ENCODE data around the gene ULK2. TPM values are rescaled to one million over a fixed set of nuclear protein-coding genes. Genes with fewer than 3 reads are reported as not detected.

Gene ULK2
- total and polyA plus RNA-seq, 10 of the 15 experiments (the other 5 are each of a cell fraction or from before 2014, with no cell fraction given), result 0.29 to 5.3 (median 1.6) TPM

- TF ChIP-seq, protein P1, sequence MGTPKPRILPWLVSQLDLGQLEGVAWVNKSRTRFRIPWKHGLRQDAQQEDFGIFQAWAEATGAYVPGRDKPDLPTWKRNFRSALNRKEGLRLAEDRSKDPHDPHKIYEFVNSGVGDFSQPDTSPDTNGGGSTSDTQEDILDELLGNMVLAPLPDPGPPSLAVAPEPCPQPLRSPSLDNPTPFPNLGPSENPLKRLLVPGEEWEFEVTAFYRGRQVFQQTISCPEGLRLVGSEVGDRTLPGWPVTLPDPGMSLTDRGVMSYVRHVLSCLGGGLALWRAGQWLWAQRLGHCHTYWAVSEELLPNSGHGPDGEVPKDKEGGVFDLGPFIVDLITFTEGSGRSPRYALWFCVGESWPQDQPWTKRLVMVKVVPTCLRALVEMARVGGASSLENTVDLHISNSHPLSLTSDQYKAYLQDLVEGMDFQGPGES (IDR thresholded peaks at IDR 0.05), result no peak
- TF ChIP-seq EP300 (IDR thresholded peaks at IDR 0.05; ENCODE audit: borderline replicate concordance in 1 of 2, control insufficient read depth in 1 of 2, low read depth in 2 of 2, low read length in 2 of 2) (no peak), SP1 (IDR thresholded peaks at IDR 0.05; ENCODE audit: low read depth, low read length) (no peak), NR2F1 (conservative IDR thresholded peaks at IDR 0.05) (no peak), JUND (IDR thresholded peaks at IDR 0.05; ENCODE audit: low read depth, low read length) (no peak), ATF7 (IDR thresholded peaks at IDR 0.05; ENCODE audit: low read depth) (no peak)
These were observed 125.8 kb downstream of the ULK2 start (continued) for GRCh38 chr17:19741832-19742457.

DNA sequence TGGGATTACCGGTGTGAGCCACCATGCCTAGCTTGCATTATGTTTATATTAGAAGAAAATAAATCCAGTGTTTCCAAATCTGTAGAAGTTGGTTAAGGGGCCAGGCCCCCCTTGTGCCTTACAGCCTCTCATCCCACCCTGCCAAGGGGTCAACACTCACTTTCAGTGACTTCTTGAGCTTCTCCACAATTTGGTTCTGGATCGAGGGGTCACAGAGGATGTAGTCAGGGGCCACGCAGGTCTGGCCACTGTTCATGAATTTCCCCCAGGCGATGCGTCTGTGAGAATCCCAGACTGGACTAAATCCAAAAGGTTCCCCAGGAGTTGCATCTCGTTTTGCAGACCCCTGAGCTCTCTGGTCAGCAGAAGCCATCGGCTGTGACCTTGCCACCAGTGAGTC is 126.8 kb downstream of the ULK2 start:
- ChIA-PET POLR2A (no interaction called here), RAD21 (ENCODE audit: unreplicated experiment) (no interaction called here), CTCF (interaction anchor here (0.9 kb wide), 1 partner anchor 11 kb away, joined by 3 read pairs; no protein-coding TSS in a partner anchor), SMC1A (ENCODE audit: uncharacterized antibody, unreplicated experiment) (no interaction called here)
- Histone ChIP-seq H3K4me3 (no peak overlapping the region), H3K4me1 (ENCODE audit: control insufficient read depth, insufficient read depth, low read length) (no peaks in the 10 kb centered on the region), H3K36me3 (ENCODE audit: control insufficient read depth in 2 of 2, insufficient read depth in 2 of 2, low read length in 1 of 2) (no peaks in the 10 kb centered on the region), H3K9ac (ENCODE audit: control insufficient read depth, insufficient read depth, low read length) (no peak overlapping the region), H3K9me3 (replicated peaks; ENCODE audit: control insufficient read depth, insufficient read depth, low read length) (no peaks in the 10 kb centered on the region), H3K27me3 (replicated peaks in 1 of 2; ENCODE audit: control insufficient read depth in 2 of 2, insufficient read depth in 2 of 2, low read length in 1 of 2) (no peaks in the 10 kb centered on the region), H4K20me1 (ENCODE audit: control insufficient read depth, insufficient read depth) (no peaks in the 10 kb centered on the region), H3K27ac (ENCODE audit: control insufficient read depth, insufficient read depth) (no peak overlapping the region), H3K79me2 (ENCODE audit: control insufficient read depth, insufficient read depth, low read length) (no peaks in the 10 kb centered on the region), H2AFZ (ENCODE audit: control insufficient read depth, low read depth, low read length) (no peak overlapping the region), H3K4me2 (ENCODE audit: control insufficient read depth, insufficient read depth) (no peak overlapping the region)
- no peak for TF ChIP-seq ZBTB33 (IDR thresholded peaks at IDR 0.05)
- TF ChIP-seq, protein P2, sequence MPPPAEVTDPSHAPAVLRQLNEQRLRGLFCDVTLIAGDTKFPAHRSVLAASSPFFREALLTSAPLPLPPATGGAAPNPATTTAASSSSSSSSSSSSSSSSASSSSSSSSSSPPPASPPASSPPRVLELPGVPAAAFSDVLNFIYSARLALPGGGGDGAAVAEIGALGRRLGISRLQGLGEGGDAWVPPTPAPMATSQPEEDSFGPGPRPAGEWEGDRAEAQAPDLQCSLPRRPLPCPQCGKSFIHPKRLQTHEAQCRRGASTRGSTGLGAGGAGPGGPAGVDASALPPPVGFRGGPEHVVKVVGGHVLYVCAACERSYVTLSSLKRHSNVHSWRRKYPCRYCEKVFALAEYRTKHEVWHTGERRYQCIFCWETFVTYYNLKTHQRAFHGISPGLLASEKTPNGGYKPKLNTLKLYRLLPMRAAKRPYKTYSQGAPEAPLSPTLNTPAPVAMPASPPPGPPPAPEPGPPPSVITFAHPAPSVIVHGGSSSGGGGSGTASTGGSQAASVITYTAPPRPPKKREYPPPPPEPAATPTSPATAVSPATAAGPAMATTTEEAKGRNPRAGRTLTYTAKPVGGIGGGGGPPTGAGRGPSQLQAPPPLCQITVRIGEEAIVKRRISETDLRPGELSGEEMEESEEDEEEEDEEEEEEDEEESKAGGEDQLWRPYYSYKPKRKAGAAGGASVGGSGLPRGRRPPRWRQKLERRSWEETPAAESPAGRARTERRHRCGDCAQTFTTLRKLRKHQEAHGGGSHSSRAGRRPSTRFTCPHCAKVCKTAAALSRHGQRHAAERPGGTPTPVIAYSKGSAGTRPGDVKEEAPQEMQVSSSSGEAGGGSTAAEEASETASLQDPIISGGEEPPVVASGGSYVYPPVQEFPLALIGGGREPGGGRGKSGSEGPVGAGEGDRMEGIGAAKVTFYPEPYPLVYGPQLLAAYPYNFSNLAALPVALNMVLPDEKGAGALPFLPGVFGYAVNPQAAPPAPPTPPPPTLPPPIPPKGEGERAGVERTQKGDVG (CRISPR knock-in tag; IDR thresholded peaks at IDR 0.05), result no peak
- no peak for TF ChIP-seq BMI1 (IDR thresholded peaks at IDR 0.05; ENCODE audit: borderline replicate concordance)
- no peak for TF ChIP-seq TCF12 (IDR thresholded peaks at IDR 0.05; ENCODE audit: low read depth, low read length)
- TF ChIP-seq SMAD1 (IDR thresholded peaks at IDR 0.05; ENCODE audit: low read depth, partially characterized antibody), result no peak
- TF ChIP-seq YY1 (IDR thresholded peaks at IDR 0.05; ENCODE audit: low read depth, low read length), result no peak
- TF ChIP-seq BRCA1 (IDR thresholded peaks at IDR 0.05; ENCODE audit: low read depth, low read length), result no peak
- no peak for TF ChIP-seq MXI1 (IDR thresholded peaks at IDR 0.05; ENCODE audit: low read depth, low read length)
- TF ChIP-seq ESRRA (IDR thresholded peaks at IDR 0.05; ENCODE audit: low read length), result no peak
- no peak for TF ChIP-seq SREBF2 (IDR thresholded peaks at IDR 0.05; ENCODE audit: low read length)
- TF ChIP-seq BCL11A (IDR thresholded peaks at IDR 0.05; ENCODE audit: low read depth, low read length), result no peak
- TF ChIP-seq ATF7 (IDR thresholded peaks at IDR 0.05; ENCODE audit: low read depth), result no peak
- TF ChIP-seq RBBP5 (conservative IDR thresholded peaks at IDR 0.05), result no peak
- no peak for TF ChIP-seq POLR2A (IDR thresholded peaks at IDR 0.05; ENCODE audit: low read depth, low read length)
- no peak for TF ChIP-seq POLR2AphosphoS2 (IDR thresholded peaks at IDR 0.05; ENCODE audit: low read depth, low read length)
- BruUV-seq (replicated peaks), result no TSS peak
- ATAC-seq (no peak), FAIRE-seq (no peak), DNase-seq (ENCODE audit: low read depth, low spot score) (no peak)
- in situ Hi-C loops (cut with MboI), result no loop called here
- WGBS (ENCODE audit: insufficient coverage, insufficient replicate concordance, low lambda C conversion rate, missing lambda C conversion rate), result 41% methylated on average over 7 of the region's 7 CpGs
- intact Hi-C loops (cut with micrococcal nuclease; ENCODE audit: unreplicated experiment), result no loop called here
